T47D (cell line): Measurements from ENCODE around the gene C2orf72.
"Not testable (repeated sequence)": the region's sequence is repeated elsewhere in the genome, so short reads cannot be mapped to it uniquely, and the experiment has no call there.

Source experiments
- DNase-seq, 2 experiments: peaks; one replicate each; pipeline versions ENCODE4 v3.0.0 to v3.0.0-alpha.2; 2011 to 2012; ENCODE audit warnings: low read depth in 1 of 2, low spot score in 1 of 2
- JUND ChIP-seq: IDR thresholded peaks from 2 replicates; pipeline ENCODE4 v1.6.1; 2012; ENCODE audit warnings: low read depth
- in situ Hi-C: cut with HindIII; loops from 2 replicates; pipeline ENCODE4 v1.10.0; 2016; ENCODE audit warnings: low sequenced_read_pairs, low pct_unique_long_range_greater_than_20kb

Gene C2orf72

GRCh38 chr2:231018184-231018583 is 19.1 kb upstream of the C2orf72 start:
- TF ChIP-seq JUND = no peak
- no peak for DNase-seq
- in situ Hi-C loops = no loop called here

GRCh38 chr2:231025059-231025458 is 12.3 kb upstream of the C2orf72 start:
- in situ Hi-C loops, DNase-seq: not testable (repeated sequence)

- DNase-seq = no peak
- in situ Hi-C loops = no loop called here
- TF ChIP-seq JUND = no peak
Observed at GRCh38 chr2:231028889-231029288, 8.4 kb upstream of the C2orf72 start.

GRCh38 chr2:231029563-231029962 is 7.8 kb upstream of the C2orf72 start:
- in situ Hi-C loops = no loop called here

DNA sequence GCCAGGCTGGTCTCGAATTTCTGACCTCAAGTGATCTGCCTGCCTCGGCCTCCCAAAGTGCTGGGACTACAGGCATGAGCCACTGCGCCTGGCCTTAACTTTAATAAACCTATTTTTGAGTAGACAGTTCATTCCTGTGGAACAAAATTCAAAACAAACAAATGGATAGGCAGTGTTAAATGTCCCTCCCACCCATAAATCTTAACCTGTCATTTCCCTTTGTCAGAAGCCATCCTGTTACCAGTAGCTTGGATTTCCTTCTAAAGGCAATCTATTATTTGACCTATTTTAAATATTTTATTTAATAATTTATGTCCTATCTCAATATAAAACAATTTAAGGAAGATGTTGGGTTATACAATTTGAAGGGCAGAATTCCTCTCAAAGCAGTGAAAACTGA is 6.6 kb upstream of the C2orf72 start:
- no peak for DNase-seq
- no peak for TF ChIP-seq JUND

More at GRCh38 chr2:231029563-231029962, 7.8 kb upstream of the C2orf72 start:
- no peak for TF ChIP-seq JUND
- no peak for DNase-seq

DNA sequence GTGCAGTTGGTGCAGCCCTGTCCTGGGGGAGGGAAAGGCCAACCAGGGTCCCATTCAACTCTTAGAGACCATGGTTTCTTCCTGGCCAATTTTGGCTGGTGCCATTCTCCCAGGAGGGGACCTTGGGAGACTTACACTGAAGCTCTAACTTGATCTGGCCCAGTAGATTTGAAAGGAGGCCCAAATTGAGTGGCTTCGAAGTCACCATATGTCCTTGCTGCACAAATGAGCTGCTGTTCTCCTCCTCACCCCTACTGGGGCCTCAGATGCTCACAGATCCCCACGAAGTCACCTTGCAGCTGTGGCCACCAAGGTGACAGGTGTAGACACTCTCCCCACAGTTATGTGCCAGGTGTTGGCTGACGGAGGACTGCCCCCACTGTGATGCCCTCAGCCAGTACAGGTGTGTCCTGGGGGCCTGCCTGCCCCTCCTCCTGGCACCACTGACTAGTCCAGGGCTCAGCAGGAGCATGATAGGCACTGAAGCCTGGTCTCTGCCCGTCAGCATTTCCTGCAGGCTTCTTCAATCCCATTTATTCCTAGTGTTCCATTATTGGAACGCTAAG is 4.7 kb upstream of the C2orf72 start:
- in situ Hi-C loops = no loop called here
- no peak for DNase-seq
- no peak for TF ChIP-seq JUND

More for the DNA sequence above, 6.6 kb upstream of the C2orf72 start:
- in situ Hi-C loops = no loop called here

DNA sequence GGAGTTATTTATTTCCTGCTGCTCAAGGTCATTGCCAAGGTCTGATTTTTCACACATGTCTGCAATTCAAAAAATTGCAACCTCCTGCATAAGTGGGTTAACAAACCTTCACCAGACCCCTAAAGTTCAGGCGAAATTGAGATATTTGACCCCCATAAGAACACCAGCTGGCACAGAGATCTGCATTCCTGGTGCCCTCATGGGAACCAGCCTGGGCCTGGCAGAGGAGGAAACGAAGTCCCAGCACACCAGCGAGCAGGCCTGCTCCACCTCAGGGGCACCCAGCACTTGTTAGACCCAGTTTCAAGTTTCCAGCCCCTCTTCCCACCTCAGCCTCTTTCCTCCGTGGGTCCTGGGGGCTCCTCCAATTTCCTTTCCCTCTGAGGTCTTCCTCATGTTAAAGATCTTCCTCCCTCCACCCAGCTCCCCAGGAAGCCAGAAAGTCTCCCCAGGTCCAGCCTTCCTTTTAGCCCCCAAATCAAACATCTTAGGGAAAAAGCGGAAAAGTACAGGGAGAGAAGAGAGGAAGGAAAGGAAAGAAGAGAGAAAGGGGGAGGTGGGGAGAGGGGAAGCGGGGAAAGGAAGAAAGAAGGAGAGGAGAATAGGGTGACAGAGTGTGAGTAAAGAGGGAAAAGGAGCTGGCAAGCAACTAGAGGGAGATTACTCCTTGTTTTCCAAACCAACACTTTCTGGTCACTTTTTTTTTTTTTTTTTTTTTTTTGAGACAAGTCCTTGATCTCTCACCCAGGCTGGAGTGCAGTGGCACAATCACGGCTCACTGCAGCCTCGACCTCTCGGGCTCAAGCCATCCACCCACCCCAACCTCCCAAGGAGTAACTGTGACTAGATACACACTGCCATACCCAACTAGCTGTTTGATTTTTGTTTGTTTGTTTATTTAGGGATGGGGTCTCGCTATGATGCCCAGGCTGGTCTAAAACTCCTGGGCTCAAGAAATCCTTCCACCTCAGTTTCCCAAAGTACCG is 3.9 kb upstream of the C2orf72 start:
- no peak for TF ChIP-seq JUND
- no peak for DNase-seq
- in situ Hi-C loops = no loop called here

GRCh38 chr2:231034291-231034882 is 2.9 kb upstream of the C2orf72 start:
- in situ Hi-C loops = no loop called here
- no peak for TF ChIP-seq JUND
- DNase-seq = no peak

DNA sequence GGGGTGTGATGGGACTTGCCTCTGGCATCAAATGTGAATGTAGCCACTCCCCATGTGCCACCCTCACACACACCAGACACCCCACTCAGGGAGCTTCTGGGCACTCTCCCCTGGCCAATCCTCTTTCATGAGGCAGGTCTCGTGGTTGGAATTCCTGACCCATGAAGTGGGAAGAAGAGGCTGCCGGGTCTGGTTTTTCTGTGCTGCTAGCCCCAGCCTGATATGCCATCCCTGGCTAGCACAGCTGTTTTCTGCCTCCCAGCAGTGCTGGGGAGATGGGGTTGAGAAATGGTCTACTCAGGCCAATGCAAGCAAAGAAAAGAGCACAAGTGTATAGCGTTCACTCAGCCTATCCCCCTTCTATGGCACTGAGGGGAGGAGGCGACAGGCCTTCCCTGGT is 1.2 kb upstream of the C2orf72 start:
- in situ Hi-C loops = no loop called here
- TF ChIP-seq JUND = no peak

GRCh38 chr2:231036578-231037106 is 681 bp upstream of the C2orf72 start:
- no peak for TF ChIP-seq JUND
- DNase-seq = no peak
- in situ Hi-C loops = no loop called here

More for the DNA sequence above, 1.2 kb upstream of the C2orf72 start:
- DNase-seq = no peak

- TF ChIP-seq JUND = no peak
- in situ Hi-C loops = no loop called here
- DNase-seq = peak; percentile 52 to 56
Observed at GRCh38 chr2:231037731-231038482, 584 bp downstream of the C2orf72 start.
